Body of pancreas (tissue), 4 donors: ENCODE measurements around the gene TMC1.

Source experiments
- POLR2A ChIP-seq, 3 donors: fragments of 450-650 bp; IDR thresholded peaks; one replicate each; pipeline ENCODE4 v1.6.1; 2016; ENCODE audit warnings: antibody characterized with exemption in 3 of 3, mild to moderate bottlenecking in 2 of 3
- TF ChIP-seq, protein P1 (sequence below), 7 experiments: fragments of 450-650 bp in 4 of 7; fragments of 200-600 bp in 3 of 7; sonication (generic) in 3 of 7; IDR thresholded peaks; one replicate each; pipeline ENCODE4 v1.5.1; 2016 to 2019; ENCODE audit warnings: antibody characterized with exemption in 7 of 7

DNA sequence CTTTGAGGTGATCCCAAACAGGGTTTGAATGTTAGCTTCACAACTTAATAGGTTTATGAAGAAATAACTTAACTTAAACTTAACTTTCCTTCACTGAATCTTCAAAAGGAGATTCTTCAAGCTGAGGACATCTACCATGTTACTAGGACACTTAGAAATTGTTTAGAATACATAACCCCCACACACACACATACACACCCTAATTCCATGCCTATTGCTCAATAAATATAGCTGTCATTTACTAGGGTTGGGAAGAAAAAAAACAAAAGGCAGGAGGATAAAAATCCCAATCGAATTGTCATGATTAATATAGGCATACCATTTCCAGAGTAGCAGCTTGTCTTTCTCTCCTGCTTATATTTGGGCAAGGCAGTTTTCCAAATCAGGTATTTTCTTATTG is 363.1 kb downstream of the TMC1 start:
- TF ChIP-seq, protein P1, sequence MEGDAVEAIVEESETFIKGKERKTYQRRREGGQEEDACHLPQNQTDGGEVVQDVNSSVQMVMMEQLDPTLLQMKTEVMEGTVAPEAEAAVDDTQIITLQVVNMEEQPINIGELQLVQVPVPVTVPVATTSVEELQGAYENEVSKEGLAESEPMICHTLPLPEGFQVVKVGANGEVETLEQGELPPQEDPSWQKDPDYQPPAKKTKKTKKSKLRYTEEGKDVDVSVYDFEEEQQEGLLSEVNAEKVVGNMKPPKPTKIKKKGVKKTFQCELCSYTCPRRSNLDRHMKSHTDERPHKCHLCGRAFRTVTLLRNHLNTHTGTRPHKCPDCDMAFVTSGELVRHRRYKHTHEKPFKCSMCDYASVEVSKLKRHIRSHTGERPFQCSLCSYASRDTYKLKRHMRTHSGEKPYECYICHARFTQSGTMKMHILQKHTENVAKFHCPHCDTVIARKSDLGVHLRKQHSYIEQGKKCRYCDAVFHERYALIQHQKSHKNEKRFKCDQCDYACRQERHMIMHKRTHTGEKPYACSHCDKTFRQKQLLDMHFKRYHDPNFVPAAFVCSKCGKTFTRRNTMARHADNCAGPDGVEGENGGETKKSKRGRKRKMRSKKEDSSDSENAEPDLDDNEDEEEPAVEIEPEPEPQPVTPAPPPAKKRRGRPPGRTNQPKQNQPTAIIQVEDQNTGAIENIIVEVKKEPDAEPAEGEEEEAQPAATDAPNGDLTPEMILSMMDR (IDR thresholded peaks at IDR 0.05), result no peak
- no peak for TF ChIP-seq POLR2A (IDR thresholded peaks at IDR 0.05)
